NCI-H526 (cell line): Measurements from ENCODE around the gene SPAG6.
A peak's percentile ranks its signal among the peaks of the same experiment; 100 is the strongest.
"Not testable (repeated sequence)": the region's sequence is repeated elsewhere in the genome, so short reads cannot be mapped to it uniquely, and the experiment has no call there.

ENCODE experiments used
- DNase-seq, 2 experiments: peaks; one replicate each; lab custom pipeline; 2025; lab: John Stamatoyannopoulos, UW

Gene SPAG6

GRCh38 chr10:22345301-22346095 lies at the start of gene SPAG6:
SPAG6 (plus strand) TSS chr10:22345496; CDS start chr10:22345612, 116 bp downstream.
- DNase-seq, result no peak

- no peak for DNase-seq
Measured at GRCh38 chr10:22301193-22301592, 44.1 kb upstream of the SPAG6 start.

- no peak for DNase-seq
Measured at GRCh38 chr10:22303461-22303860, 41.8 kb upstream of the SPAG6 start.

- DNase-seq, result no peak
Measured at GRCh38 chr10:22305721-22306120, 39.6 kb upstream of the SPAG6 start.

GRCh38 chr10:22308390-22308789 lies 36.9 kb upstream of the SPAG6 start:
- no peak for DNase-seq

GRCh38 chr10:22309180-22310000 lies 35.9 kb upstream of the SPAG6 start:
- DNase-seq, result no peak

- not testable (repeated sequence) for DNase-seq
Measured at GRCh38 chr10:22310012-22310411, 35.3 kb upstream of the SPAG6 start.

GRCh38 chr10:22310928-22311327 lies 34.4 kb upstream of the SPAG6 start:
- DNase-seq, result no peak

GRCh38 chr10:22314852-22315251 lies 30.4 kb upstream of the SPAG6 start:
- peak in 1 of 2 experiments; percentile 21 for DNase-seq

- DNase-seq, result peak in 1 of 2 experiments; percentile 82
Measured at GRCh38 chr10:22315455-22316285, 29.6 kb upstream of the SPAG6 start.

- peak; percentile 65 to 88 for DNase-seq
Measured at GRCh38 chr10:22316286-22317075, 28.8 kb upstream of the SPAG6 start, which contains the start of gene COMMD3. COMMD3 (plus strand) TSS chr10:22316388; CDS start chr10:22316418, 30 bp downstream.

GRCh38 chr10:22317076-22317370 lies 28.3 kb upstream of the SPAG6 start:
- peak in 1 of 2 experiments; percentile 70 for DNase-seq

- no peak for DNase-seq
Measured at GRCh38 chr10:22317771-22318565, 27.3 kb upstream of the SPAG6 start.

- DNase-seq, result no peak
Measured at GRCh38 chr10:22318772-22319171, 26.5 kb upstream of the SPAG6 start.

GRCh38 chr10:22319547-22319979 lies 25.7 kb upstream of the SPAG6 start:
- no peak for DNase-seq

GRCh38 chr10:22319980-22320558 lies 25.2 kb upstream of the SPAG6 start:
- no peak for DNase-seq

GRCh38 chr10:22320591-22321155 lies 24.6 kb upstream of the SPAG6 start, which contains the start of gene BMI1:
BMI1 (plus strand) TSS chr10:22321099; CDS start chr10:22326450, 5,351 bp downstream.
- DNase-seq, result peak; percentile 51 to 84

GRCh38 chr10:22321156-22321923 lies 24.0 kb upstream of the SPAG6 start:
- peak; percentile 51 to 70 for DNase-seq
